ENCODE results near the gene IHH. TPM values are rescaled to one million over a fixed set of nuclear protein-coding genes. Genes with fewer than 3 reads are reported as not detected.

The IHH gene
- polyA plus RNA-seq (2013, experiment 1 of 2) = not detected
- not detected for polyA plus RNA-seq (2013, experiment 2 of 2)

DNA sequence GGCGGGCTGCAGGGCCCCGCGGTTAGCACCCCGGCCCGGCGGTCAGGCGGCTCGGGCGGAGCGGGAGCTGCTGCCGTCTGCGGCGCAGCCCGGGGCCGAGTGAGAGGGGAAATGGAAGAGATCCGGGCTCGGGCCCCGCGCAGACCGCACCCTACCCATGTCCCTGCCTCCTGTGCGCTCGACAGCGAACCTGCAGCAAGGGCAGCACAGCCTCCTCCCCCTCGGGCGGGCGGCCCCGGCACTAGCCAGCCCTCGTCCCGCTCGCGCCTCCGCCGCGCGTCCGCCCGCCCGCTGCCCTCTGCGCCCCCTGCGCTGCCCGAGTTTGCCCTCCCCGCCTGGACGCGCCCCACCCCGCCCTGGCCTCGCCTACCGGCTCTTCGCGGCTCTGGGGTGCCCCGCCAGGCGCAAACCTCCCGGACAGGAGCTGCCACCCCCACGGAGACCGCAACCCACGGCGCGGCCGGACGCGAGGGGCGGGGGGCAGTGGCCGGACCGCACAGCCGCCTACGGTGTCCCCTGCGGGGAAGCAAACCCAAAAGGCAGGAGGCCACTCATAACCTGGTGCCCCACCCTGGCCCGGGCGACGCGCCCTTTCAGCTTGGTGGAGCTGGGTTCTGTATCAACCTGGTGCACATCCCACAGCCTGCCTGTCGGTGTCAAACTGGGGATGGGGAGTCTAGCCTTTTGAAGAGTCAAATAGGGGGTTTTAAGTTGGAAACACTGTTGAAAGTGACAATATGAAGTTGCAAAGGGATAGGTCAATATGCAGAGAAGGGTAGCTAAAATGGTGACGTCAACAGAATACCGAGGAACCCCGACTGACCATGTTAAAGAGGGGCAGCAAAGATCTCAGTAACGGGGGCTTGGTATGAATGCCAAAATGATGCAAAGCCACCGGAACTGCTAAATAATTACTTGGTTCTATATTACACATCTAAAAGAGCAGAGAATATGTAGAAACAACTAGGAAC lies at the start of gene IHH:
IHH (minus strand) TSS at position 101 of the 971 bp plus-strand sequence. CDS start 454 bp downstream, outside the sequence.
- Histone ChIP-seq H3K9me3 (ENCODE audit: control insufficient read depth, low read length) (no peaks in the 10 kb centered on the region), H3K4me3 (ENCODE audit: extremely low read depth, insufficient read depth, low read length, poor library complexity, severe bottlenecking) (peak within 1 kb of the TSS; percentile 9), H3K36me3 (ENCODE audit: control insufficient read depth, insufficient read depth, low read length) (no peaks in the 10 kb centered on the region), H3K4me1 (ENCODE audit: control insufficient read depth, insufficient read depth, low read length, poor library complexity, severe bottlenecking) (peaks cover 12% of the 10 kb centered on the region), H3K27ac (ENCODE audit: low read depth, low read length, severe bottlenecking) (no peak within 1 kb of the TSS)
- 2 to 4% methylated on average over 39 to 71 of the region's 76 CpGs for WGBS, 2 experiments (ENCODE audit: insufficient coverage in 2 of 2)

DNA sequence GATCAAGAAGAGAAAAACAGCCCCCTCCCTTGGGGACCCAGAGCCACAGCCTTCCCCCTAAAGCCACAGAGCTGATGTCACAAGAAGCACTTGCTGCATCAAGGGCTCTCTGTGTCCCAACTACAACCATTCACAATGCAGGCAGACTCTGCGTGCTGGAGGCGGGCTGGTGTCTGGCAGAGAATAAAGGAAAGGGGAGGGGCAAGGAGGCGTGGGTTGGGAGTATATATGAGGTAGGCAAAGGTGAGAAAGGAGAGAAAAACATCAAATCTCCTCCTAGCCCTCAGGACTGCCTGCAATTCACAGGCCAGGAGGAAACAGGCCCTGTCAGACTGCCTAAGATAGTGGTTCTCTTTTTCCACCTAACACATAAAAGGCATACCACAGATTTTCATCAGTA lies 48.8 kb upstream of the IHH start:
- Histone ChIP-seq H3K36me3 (ENCODE audit: control insufficient read depth, insufficient read depth, low read length) (no peaks in the 10 kb centered on the region), H3K27ac (ENCODE audit: low read depth, low read length, severe bottlenecking) (no peak overlapping the region), H3K9me3 (ENCODE audit: control insufficient read depth, low read length) (no peaks in the 10 kb centered on the region), H3K4me3 (ENCODE audit: extremely low read depth, insufficient read depth, low read length, poor library complexity, severe bottlenecking) (no peak overlapping the region), H3K4me1 (ENCODE audit: control insufficient read depth, insufficient read depth, low read length, poor library complexity, severe bottlenecking) (no peaks in the 10 kb centered on the region)
- WGBS, 2 experiments (ENCODE audit: insufficient coverage in 2 of 2) = no CpG with 5 or more reads among the region's 3 CpGs

DNA sequence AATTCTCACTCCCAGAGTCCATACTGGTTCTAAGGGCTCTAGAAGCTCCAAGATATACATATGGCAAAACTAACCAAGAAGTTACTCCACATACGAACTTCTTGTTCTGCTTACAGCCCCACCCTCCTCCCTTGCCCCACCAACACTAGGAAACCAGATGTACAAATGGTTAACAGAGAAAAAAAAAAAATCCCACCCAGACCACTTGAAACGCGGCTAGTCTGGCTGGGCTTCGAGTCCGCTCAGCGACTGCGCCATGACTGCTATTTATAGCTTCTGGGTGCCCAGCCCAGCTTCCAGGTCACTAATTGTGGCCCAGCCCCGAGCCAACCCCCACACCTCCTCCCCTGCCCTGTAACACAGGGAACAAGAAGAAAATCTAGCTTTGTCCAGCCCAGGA lies 47.0 kb upstream of the IHH start:
- no peaks in the 10 kb centered on the region for H3K36me3 ChIP-seq (ENCODE audit: control insufficient read depth, insufficient read depth, low read length)
- H3K27ac ChIP-seq (ENCODE audit: low read depth, low read length, severe bottlenecking) = no peak overlapping the region
- no peaks in the 10 kb centered on the region for H3K9me3 ChIP-seq (ENCODE audit: control insufficient read depth, low read length)
- no peak overlapping the region for H3K4me3 ChIP-seq (ENCODE audit: extremely low read depth, insufficient read depth, low read length, poor library complexity, severe bottlenecking)
- H3K4me1 ChIP-seq (ENCODE audit: control insufficient read depth, insufficient read depth, low read length, poor library complexity, severe bottlenecking) = no peaks in the 10 kb centered on the region
- WGBS, 2 experiments (ENCODE audit: insufficient coverage in 2 of 2) = 93 to 96% methylated on average over 3 to 7 of the region's 8 CpGs

DNA sequence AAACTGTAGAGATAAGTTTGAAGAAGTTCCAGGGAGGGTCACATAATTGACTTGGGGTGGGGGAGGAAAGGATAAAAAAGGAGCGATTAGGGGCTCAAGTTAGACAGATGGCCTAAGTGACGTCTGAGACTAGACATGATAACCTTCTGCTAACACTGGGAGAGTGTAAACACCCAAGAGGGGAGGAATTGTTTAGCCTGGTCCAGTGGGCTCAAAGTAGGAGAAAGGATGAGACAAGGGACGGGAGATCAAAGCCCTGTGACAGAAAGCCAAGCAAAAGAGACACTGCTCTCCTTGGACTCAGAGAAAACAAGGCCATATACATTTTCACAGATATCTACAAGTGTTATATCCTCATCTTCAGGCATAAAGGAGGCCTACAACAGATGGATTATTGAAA lies 45.5 kb upstream of the IHH start:
- Histone ChIP-seq H3K4me1 (ENCODE audit: control insufficient read depth, insufficient read depth, low read length, poor library complexity, severe bottlenecking) (no peaks in the 10 kb centered on the region), H3K36me3 (ENCODE audit: control insufficient read depth, insufficient read depth, low read length) (no peaks in the 10 kb centered on the region), H3K27ac (ENCODE audit: low read depth, low read length, severe bottlenecking) (no peak overlapping the region), H3K9me3 (ENCODE audit: control insufficient read depth, low read length) (no peaks in the 10 kb centered on the region), H3K4me3 (ENCODE audit: extremely low read depth, insufficient read depth, low read length, poor library complexity, severe bottlenecking) (no peak overlapping the region)
- 90 to 96% methylated on average over 2 of the region's 3 CpGs for WGBS, 2 experiments (ENCODE audit: insufficient coverage in 2 of 2)

DNA sequence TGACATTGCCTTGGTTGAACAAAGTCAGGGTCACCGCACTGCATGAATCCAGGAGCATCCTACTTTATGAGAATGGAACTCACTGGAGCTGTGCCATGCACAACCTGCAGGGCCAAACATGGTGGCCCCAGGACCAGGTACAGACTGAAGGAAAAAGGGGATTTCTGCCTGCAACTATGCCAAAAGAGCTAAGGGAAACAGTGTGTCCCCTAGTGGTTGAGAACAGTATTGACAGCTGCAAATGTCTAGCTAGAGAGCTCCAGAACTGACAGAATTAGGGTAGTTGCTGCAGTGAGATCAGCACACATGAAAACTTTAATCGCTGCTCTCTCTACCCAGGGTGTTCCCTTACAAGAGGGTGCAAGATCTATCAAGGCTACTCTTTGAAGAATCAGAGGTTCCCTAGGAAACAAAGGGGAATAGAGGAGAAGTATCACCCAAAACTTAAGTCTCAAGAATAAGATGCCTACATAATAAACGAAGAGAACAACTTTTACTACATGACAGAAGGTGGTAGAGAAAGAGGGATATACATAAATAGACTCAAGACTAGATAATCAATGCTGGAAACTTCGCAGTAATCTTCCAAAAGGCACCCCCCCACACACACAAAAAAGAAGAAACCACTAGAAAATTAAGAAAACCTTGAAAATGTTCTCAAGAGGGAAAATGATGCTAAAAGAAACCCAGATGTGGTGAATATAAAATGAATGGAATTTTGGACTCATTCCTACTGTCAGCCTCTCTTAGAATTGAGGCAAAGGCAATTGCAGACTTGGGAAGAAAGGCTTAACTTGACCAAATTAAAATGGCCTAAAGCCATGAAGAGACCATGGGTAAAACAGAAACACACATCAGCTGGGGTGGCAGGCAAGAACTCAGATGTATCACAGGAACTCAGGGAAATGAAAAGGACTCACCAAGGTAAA lies 43.6 kb upstream of the IHH start:
- no peaks in the 10 kb centered on the region for H3K36me3 ChIP-seq (ENCODE audit: control insufficient read depth, insufficient read depth, low read length)
- 75 to 91% methylated on average over 1 of the region's 4 CpGs for WGBS, 2 experiments (ENCODE audit: insufficient coverage in 2 of 2)

DNA sequence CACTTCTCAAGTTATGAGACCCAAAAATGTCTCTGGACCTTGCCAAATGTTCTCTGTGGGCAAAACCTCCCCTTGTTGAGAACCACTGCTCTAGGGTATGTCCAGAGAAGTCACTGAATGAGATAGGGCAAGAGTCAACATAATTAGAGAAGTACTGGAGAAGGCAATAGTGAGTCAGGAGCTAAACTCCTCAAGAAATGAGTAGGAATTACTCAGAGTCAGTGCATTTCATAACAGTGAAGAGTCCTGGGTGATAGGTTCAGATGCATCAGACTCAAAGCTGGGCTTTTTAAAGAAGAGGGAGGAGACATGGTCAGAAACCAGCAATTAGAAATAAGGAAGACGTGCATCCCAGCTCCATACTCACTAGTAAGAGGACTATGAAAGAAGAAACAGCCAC lies 38.6 kb upstream of the IHH start:
- WGBS, 2 experiments (ENCODE audit: insufficient coverage in 2 of 2) = 100% methylated on average over 1 of the region's 1 CpG; no CpG with 5 or more reads in 1 of the 2 experiments
- Histone ChIP-seq H3K36me3 (ENCODE audit: control insufficient read depth, insufficient read depth, low read length) (no peaks in the 10 kb centered on the region), H3K27ac (ENCODE audit: low read depth, low read length, severe bottlenecking) (no peak overlapping the region), H3K9me3 (ENCODE audit: control insufficient read depth, low read length) (no peaks in the 10 kb centered on the region), H3K4me1 (ENCODE audit: control insufficient read depth, insufficient read depth, low read length, poor library complexity, severe bottlenecking) (no peaks in the 10 kb centered on the region), H3K4me3 (ENCODE audit: extremely low read depth, insufficient read depth, low read length, poor library complexity, severe bottlenecking) (no peak overlapping the region)

More for the DNA sequence above, 43.6 kb upstream of the IHH start:
- Histone ChIP-seq H3K27ac (ENCODE audit: low read depth, low read length, severe bottlenecking) (no peak overlapping the region), H3K9me3 (ENCODE audit: control insufficient read depth, low read length) (no peaks in the 10 kb centered on the region), H3K4me1 (ENCODE audit: control insufficient read depth, insufficient read depth, low read length, poor library complexity, severe bottlenecking) (no peaks in the 10 kb centered on the region), H3K4me3 (ENCODE audit: extremely low read depth, insufficient read depth, low read length, poor library complexity, severe bottlenecking) (no peak overlapping the region)

DNA sequence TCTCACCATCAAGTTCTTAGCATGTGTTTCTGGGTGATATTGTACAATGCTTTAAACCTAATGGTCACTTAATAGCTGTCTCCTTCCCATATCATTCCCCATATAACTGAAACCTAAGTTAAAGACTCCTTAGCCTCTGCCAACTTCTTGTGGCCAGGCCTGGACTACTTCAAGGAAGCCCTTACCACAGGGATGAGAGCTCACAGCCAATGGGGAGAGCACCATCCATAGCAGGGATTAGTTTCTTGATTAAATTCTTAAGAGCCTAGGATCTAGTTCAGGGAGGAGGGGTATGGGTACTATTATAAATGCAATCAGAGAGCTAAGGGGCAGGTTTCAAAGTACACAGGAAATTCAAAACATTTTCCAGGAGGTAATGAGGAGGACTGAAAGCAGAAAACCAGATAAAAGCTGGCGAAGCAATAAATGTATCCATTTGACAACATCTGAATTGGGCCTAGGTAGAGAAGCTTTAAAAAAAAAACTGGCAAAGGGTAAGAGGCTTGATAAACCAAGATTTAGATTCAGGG lies 34.8 kb upstream of the IHH start:
- no peak overlapping the region for H3K4me3 ChIP-seq (ENCODE audit: extremely low read depth, insufficient read depth, low read length, poor library complexity, severe bottlenecking)
- H3K9me3 ChIP-seq (ENCODE audit: control insufficient read depth, low read length) = no peaks in the 10 kb centered on the region
- H3K27ac ChIP-seq (ENCODE audit: low read depth, low read length, severe bottlenecking) = no peak overlapping the region
- H3K36me3 ChIP-seq (ENCODE audit: control insufficient read depth, insufficient read depth, low read length) = no peaks in the 10 kb centered on the region
- WGBS, 2 experiments (ENCODE audit: insufficient coverage in 2 of 2) = 86 to 90% methylated on average over 1 of the region's 1 CpG
- H3K4me1 ChIP-seq (ENCODE audit: control insufficient read depth, insufficient read depth, low read length, poor library complexity, severe bottlenecking) = no peaks in the 10 kb centered on the region

DNA sequence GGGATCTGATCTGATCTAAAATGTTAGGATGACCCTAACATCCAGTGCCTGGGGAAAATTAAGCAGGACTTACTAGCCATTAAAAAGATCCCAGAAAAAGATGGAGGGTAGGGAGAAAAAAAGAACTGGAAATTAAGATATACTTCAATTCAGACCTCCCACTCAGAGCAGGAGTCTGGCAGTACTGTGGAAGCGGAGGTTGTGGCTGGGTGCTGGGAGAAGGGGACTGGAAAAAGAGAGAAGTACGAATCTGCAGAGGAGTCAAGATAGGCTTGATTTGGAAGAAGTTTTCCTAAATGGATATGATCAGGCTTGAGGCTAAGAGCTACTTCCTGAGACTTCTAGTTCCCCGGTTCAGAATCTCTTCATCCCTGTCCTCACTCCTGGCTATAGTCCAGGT lies 33.5 kb upstream of the IHH start:
- no peaks in the 10 kb centered on the region for H3K9me3 ChIP-seq (ENCODE audit: control insufficient read depth, low read length)

DNA sequence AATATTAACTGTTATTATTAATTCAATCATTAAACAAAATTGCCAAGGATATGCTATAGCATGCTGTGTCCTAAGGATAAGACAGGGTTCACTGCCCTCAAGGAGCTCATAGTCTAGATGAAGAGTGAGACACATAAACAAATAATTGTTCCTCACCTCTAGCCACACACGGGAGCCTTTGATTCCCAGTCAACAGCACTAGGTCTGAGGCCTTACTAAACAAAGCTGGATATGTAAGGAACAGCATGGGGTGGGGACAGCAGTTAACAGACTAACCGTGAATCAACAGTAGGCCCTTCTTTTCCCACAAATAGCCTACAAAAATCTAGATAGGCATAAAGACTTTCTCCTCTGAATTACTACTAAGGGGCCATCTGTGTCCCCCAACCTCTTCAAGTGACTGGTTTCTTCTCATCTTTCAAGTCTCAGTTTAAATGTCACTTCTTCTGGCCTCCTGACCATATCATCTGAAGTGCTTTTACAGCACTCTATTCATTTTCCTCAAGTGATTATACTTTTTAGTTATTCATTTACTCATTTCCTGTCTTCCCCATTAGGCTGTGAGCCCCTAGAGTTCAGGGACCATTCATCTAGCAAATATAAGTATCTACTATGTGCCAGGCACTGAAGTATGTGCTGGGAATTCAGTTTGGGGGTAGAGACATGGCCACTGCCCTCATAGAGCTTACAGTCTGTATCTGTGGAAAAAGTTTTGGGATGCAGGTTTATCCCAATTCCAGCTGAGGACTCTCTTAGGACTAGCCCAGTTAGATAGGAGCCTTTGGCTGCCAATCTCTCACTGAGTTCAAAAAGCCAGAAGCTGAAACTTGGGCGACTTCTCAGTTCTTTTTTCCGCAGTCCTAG lies 29.9 kb upstream of the IHH start:
- 51 to 55% methylated on average over 3 of the region's 4 CpGs for WGBS, 2 experiments (ENCODE audit: insufficient coverage in 2 of 2)
- Histone ChIP-seq H3K9me3 (ENCODE audit: control insufficient read depth, low read length) (no peaks in the 10 kb centered on the region), H3K27ac (ENCODE audit: low read depth, low read length, severe bottlenecking) (no peak overlapping the region), H3K36me3 (ENCODE audit: control insufficient read depth, insufficient read depth, low read length) (no peaks in the 10 kb centered on the region), H3K4me1 (ENCODE audit: control insufficient read depth, insufficient read depth, low read length, poor library complexity, severe bottlenecking) (no peaks in the 10 kb centered on the region), H3K4me3 (ENCODE audit: extremely low read depth, insufficient read depth, low read length, poor library complexity, severe bottlenecking) (no peak overlapping the region)

More for the DNA sequence above, 33.5 kb upstream of the IHH start:
- Histone ChIP-seq H3K36me3 (ENCODE audit: control insufficient read depth, insufficient read depth, low read length) (no peaks in the 10 kb centered on the region), H3K27ac (ENCODE audit: low read depth, low read length, severe bottlenecking) (no peak overlapping the region), H3K4me3 (ENCODE audit: extremely low read depth, insufficient read depth, low read length, poor library complexity, severe bottlenecking) (no peak overlapping the region), H3K4me1 (ENCODE audit: control insufficient read depth, insufficient read depth, low read length, poor library complexity, severe bottlenecking) (no peaks in the 10 kb centered on the region)
- 90 to 92% methylated on average over 2 to 3 of the region's 3 CpGs for WGBS, 2 experiments (ENCODE audit: insufficient coverage in 2 of 2)

DNA sequence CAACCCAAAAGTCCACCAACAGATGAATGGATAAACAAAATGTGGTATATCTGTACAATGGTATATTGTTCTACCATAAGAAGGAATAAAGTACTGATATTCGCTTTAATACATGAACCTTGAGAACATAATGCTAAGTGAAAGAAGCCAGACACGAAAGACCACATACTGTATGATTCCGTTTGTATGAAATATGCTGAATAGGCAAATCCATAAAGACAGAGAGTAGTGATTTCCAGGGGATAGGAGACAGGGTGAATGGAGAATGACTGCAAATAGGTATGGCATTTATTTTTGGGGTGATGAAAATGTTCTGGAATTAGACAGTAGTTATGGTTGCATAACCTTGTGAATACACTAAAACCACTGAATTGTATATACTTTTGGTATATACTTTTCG lies 28.6 kb upstream of the IHH start:
- no peak overlapping the region for H3K27ac ChIP-seq (ENCODE audit: low read depth, low read length, severe bottlenecking)
- no peaks in the 10 kb centered on the region for H3K9me3 ChIP-seq (ENCODE audit: control insufficient read depth, low read length)
- no peak overlapping the region for H3K4me3 ChIP-seq (ENCODE audit: extremely low read depth, insufficient read depth, low read length, poor library complexity, severe bottlenecking)
- H3K4me1 ChIP-seq (ENCODE audit: control insufficient read depth, insufficient read depth, low read length, poor library complexity, severe bottlenecking) = no peaks in the 10 kb centered on the region
- no peaks in the 10 kb centered on the region for H3K36me3 ChIP-seq (ENCODE audit: control insufficient read depth, insufficient read depth, low read length)
- 91 to 100% methylated on average over 3 of the region's 4 CpGs for WGBS, 2 experiments (ENCODE audit: insufficient coverage in 2 of 2)
